PC-3 (cell line): ENCODE measurements around the gene MMD. TPM values are rescaled to one million over a fixed set of nuclear protein-coding genes. Genes with fewer than 3 reads are reported as not detected.
"Not testable (repeated sequence)": the region's sequence is repeated elsewhere in the genome, so short reads cannot be mapped to it uniquely, and the experiment has no call there.

Experiments used
- ATAC-seq: fragments of 200-7000 bp; cut with Tn5 transposase; 2 replicates; pipeline ENCODE4 v1.9.1; 2020; ENCODE audit warnings: mild to moderate bottlenecking, moderate library complexity
- BruUV-seq: library from RNA; stranded (reverse); fragments of 400-500 nt; replicated peaks from 2 replicates; lab custom pipeline; 2021; lab: Mats Ljungman, UMichigan
- CTCF ChIA-PET: fragments of 300-600 bp; sonication (Branson Sonifier 250); formaldehyde crosslinking; loops from one replicate; lab custom pipeline; 2022; ENCODE audit warnings: antibody characterized with exemption; lab: Charles Lee
- POLR2A ChIA-PET: fragments of 300-600 bp; sonication (Branson Sonifier 250); formaldehyde crosslinking; loops from one replicate; lab custom pipeline; 2022; ENCODE audit warnings: antibody characterized with exemption; ENCODE audit not compliant: unreplicated experiment; lab: Charles Lee
- DNase-seq: peaks from one replicate; pipeline ENCODE4 v3.0.0-alpha.2; 2015
- H2AFZ ChIP-seq: fragments of 300-600 bp; sonication (generic); 2 replicates; pipeline ENCODE4 v1.6.0; 2016; ENCODE audit warnings: antibody characterized with exemption, low read length
- H3F3A ChIP-seq: fragments of 300-600 bp; sonication (generic); one replicate; pipeline ENCODE4 v1.6.0; 2017; ENCODE audit warnings: antibody characterized with exemption, low read length, control low read depth, mild to moderate bottlenecking; ENCODE audit not compliant: unreplicated experiment
- H3K27ac ChIP-seq: fragments of 300-600 bp; sonication (generic); 2 replicates; pipeline ENCODE4 v1.5.1; 2016; ENCODE audit warnings: mild to moderate bottlenecking, low read length
- H3K27me3 ChIP-seq: fragments of 300-600 bp; sonication (generic); 2 replicates; pipeline ENCODE4 v1.6.1; 2016; ENCODE audit warnings: low read length, mixed read lengths
- H3K36me3 ChIP-seq: fragments of 300-600 bp; sonication (generic); 2 replicates; pipeline ENCODE4 v1.6.1; 2016; ENCODE audit warnings: low read depth, mixed run types, low read length, mixed read lengths
- H3K4me1 ChIP-seq: fragments of 300-600 bp; sonication (generic); 2 replicates; pipeline ENCODE4 v1.5.1; 2016; ENCODE audit warnings: low read length; ENCODE audit not compliant: insufficient read depth
- H3K4me2 ChIP-seq: fragments of 300-600 bp; sonication (generic); 2 replicates; pipeline ENCODE4 v1.6.0; 2016; ENCODE audit warnings: low read length
- H3K4me3 ChIP-seq: fragments of 300-600 bp; sonication (generic); 2 replicates; pipeline ENCODE4 v1.5.1; 2016; ENCODE audit warnings: mild to moderate bottlenecking, low read length, mixed read lengths
- H3K79me2 ChIP-seq: fragments of 300-600 bp; sonication (generic); 2 replicates; pipeline ENCODE4 v1.6.1; 2017; ENCODE audit warnings: low read length, mixed read lengths
- H3K9ac ChIP-seq: fragments of 300-600 bp; sonication (generic); 2 replicates; pipeline ENCODE4 v1.6.0; 2016; ENCODE audit warnings: mild to moderate bottlenecking, low read length
- H3K9me2 ChIP-seq: fragments of 300-600 bp; sonication (generic); replicated peaks from 2 replicates; pipeline ENCODE4 v1.6.1; 2016; ENCODE audit warnings: mixed run types, low read length, mixed read lengths
- H3K9me3 ChIP-seq: fragments of 300-600 bp; sonication (generic); 2 replicates; pipeline ENCODE4 v1.6.1; 2016; ENCODE audit warnings: low read length, mixed read lengths
- H4K20me1 ChIP-seq: fragments of 300-600 bp; sonication (generic); 2 replicates; pipeline ENCODE4 v1.6.1; 2016; ENCODE audit warnings: low read length, mixed read lengths
- CTCF ChIP-seq: fragments of 300-600 bp; sonication (generic); conservative IDR thresholded peaks from 2 replicates; pipeline ENCODE4 v1.5.1; 2017; ENCODE audit warnings: antibody characterized with exemption, low read depth, mild to moderate bottlenecking, low read length
- EZH2 ChIP-seq: fragments of 300-600 bp; sonication (generic); IDR thresholded peaks from one replicate; pipeline ENCODE4 v1.6.1; 2017; ENCODE audit warnings: antibody characterized with exemption, mild to moderate bottlenecking, low read length; ENCODE audit not compliant: unreplicated experiment
- EZH2phosphoT487 ChIP-seq: fragments of 300-600 bp; sonication (generic); IDR thresholded peaks from 2 replicates; pipeline ENCODE4 v1.6.1; 2018; ENCODE audit warnings: mild to moderate bottlenecking, antibody characterized with exemption, low read length, borderline replicate concordance
- intact Hi-C: fragments of 100-400 bp; cut with micrococcal nuclease; formaldehyde crosslinking; loops from 2 replicates; pipeline ENCODE4 v1.9.0; 2023
- total RNA-seq: library from RNA; depleted of rRNA; stranded (reverse); fragments of >200 nt; gene quantifications from 2 replicates; pipeline ENCODE4 v1.2.3, GENCODE V29; 2014

The MMD gene
- total RNA-seq, 1 experiment from 2014 or later: 24.1 TPM

- Histone ChIP-seq H3K4me1 (peaks cover 46% of the 10 kb centered on the region), H3K4me3 (no peak overlapping the region), H3K9me2 (no peaks in the 10 kb centered on the region), H4K20me1 (no peaks in the 10 kb centered on the region), H2AFZ (no peak overlapping the region), H3K27ac (no peak overlapping the region), H3K9me3 (no peaks in the 10 kb centered on the region), H3K36me3 (no peaks in the 10 kb centered on the region), H3K9ac (no peak overlapping the region), H3F3A (no peaks in the 10 kb centered on the region), H3K79me2 (no peaks in the 10 kb centered on the region), H3K4me2 (no peak overlapping the region), H3K27me3 (no peaks in the 10 kb centered on the region)
- POLR2A ChIA-PET: no interaction called here
- TF ChIP-seq EZH2phosphoT487 (no peak), EZH2 (no peak), CTCF (no peak)
- CTCF ChIA-PET: no interaction called here
- intact Hi-C loops: loop anchor here (10.0 kb wide), 1 partner anchor 124 kb away; no protein-coding TSS in a partner anchor
- no peak for DNase-seq
- no TSS peak for BruUV-seq
- no peak for ATAC-seq
Measured at GRCh38 chr17:55450232-55450825, 28.7 kb upstream of the MMD start.

GRCh38 chr17:55448681-55449080 is 27.0 kb upstream of the MMD start:
- peak; percentile 60 for DNase-seq
- CTCF ChIA-PET: interaction anchor here (0.6 kb wide), 1 partner anchor 270 kb away, joined by 3 read pairs; no protein-coding TSS in a partner anchor
- BruUV-seq: no TSS peak
- peak overlapping the region; percentile 17; the same call in 1 of the 2 replicates for H3K4me2 ChIP-seq
- no peaks in the 10 kb centered on the region for H3K9me2 ChIP-seq
- peaks cover 39% of the 10 kb centered on the region for H3K4me1 ChIP-seq
- no peaks in the 10 kb centered on the region for H3K36me3 ChIP-seq
- H3K9ac ChIP-seq: no peak overlapping the region
- no peaks in the 10 kb centered on the region for H3K27me3 ChIP-seq
- no peak overlapping the region for H2AFZ ChIP-seq
- H3K4me3 ChIP-seq: no peak overlapping the region
- no peaks in the 10 kb centered on the region for H4K20me1 ChIP-seq
- POLR2A ChIA-PET: no interaction called here
- ATAC-seq: no peak
- no peaks in the 10 kb centered on the region for H3F3A ChIP-seq
- no peaks in the 10 kb centered on the region for H3K79me2 ChIP-seq
- H3K9me3 ChIP-seq: no peaks in the 10 kb centered on the region
- no peak for TF ChIP-seq EZH2
- TF ChIP-seq CTCF: no peak
- TF ChIP-seq EZH2phosphoT487: no peak
- intact Hi-C loops: no loop called here
- no peak overlapping the region for H3K27ac ChIP-seq

GRCh38 chr17:55446581-55447205 is 25.1 kb upstream of the MMD start:
- Histone ChIP-seq H3K4me2 (no peak overlapping the region), H3K4me1 (peaks cover 19% of the 10 kb centered on the region), H3K79me2 (no peaks in the 10 kb centered on the region), H3K9me3 (no peaks in the 10 kb centered on the region), H3K27ac (no peak overlapping the region), H3K9me2 (no peaks in the 10 kb centered on the region), H2AFZ (no peak overlapping the region), H3F3A (no peaks in the 10 kb centered on the region), H3K4me3 (no peak overlapping the region), H3K36me3 (no peaks in the 10 kb centered on the region), H4K20me1 (no peaks in the 10 kb centered on the region), H3K9ac (no peak overlapping the region), H3K27me3 (no peaks in the 10 kb centered on the region)
- intact Hi-C loops: no loop called here
- DNase-seq: no peak
- POLR2A ChIA-PET: interaction anchor here (0.6 kb wide), 1 partner anchor 304 kb away, joined by 3 read pairs; the partner anchor contains the start of gene PCTP
- CTCF ChIA-PET: no interaction called here
- no peak for ATAC-seq
- no TSS peak for BruUV-seq
- TF ChIP-seq EZH2 (no peak), CTCF (no peak), EZH2phosphoT487 (no peak)

GRCh38 chr17:55446004-55446403 is 24.4 kb upstream of the MMD start:
- H3K27ac ChIP-seq, ATAC-seq, CTCF ChIA-PET, H3K4me2 ChIP-seq, H2AFZ ChIP-seq, H3K36me3 ChIP-seq, H3K79me2 ChIP-seq, H3F3A ChIP-seq, H3K9me2 ChIP-seq, H3K9me3 ChIP-seq, H4K20me1 ChIP-seq, H3K4me3 ChIP-seq, H3K9ac ChIP-seq, intact Hi-C loops, H3K27me3 ChIP-seq, BruUV-seq, DNase-seq: not testable (repeated sequence)
- POLR2A ChIA-PET: interaction anchor here (0.6 kb wide), 1 partner anchor 305 kb away, joined by 3 read pairs; the partner anchor contains the start of gene PCTP
- H3K4me1 ChIP-seq: peaks cover 13% of the 10 kb centered on the region
